Adipocyte (in vitro differentiated cells): ENCODE measurements around the gene HDAC3.

Experiments
- DNase-seq: peaks from one replicate; pipeline ENCODE4 v3.0.0-alpha.2; 2015; ENCODE audit warnings: low read depth
- H3K27me3 ChIP-seq: replicated peaks from 2 replicates; pipeline ENCODE4 v1.7.0; 2013; ENCODE audit warnings: mild to moderate bottlenecking, low read length, moderate library complexity; ENCODE audit not compliant: control insufficient read depth, insufficient read depth
- H3K36me3 ChIP-seq: 2 replicates; pipeline ENCODE4 v1.7.0; 2013; ENCODE audit warnings: low read length, mild to moderate bottlenecking, moderate library complexity; ENCODE audit not compliant: control insufficient read depth, insufficient read depth, severe bottlenecking
- H3K4me1 ChIP-seq: 2 replicates; pipeline ENCODE4 v1.7.0; 2013; ENCODE audit warnings: mild to moderate bottlenecking, low read length, moderate library complexity; ENCODE audit not compliant: control insufficient read depth, insufficient read depth
- H3K4me3 ChIP-seq: 2 replicates; pipeline ENCODE4 v1.7.0; 2013; ENCODE audit warnings: mild to moderate bottlenecking, low read length, moderate library complexity
- H3K9ac ChIP-seq: 2 replicates; pipeline ENCODE4 v1.7.0; 2013; ENCODE audit warnings: mild to moderate bottlenecking, low read length, moderate library complexity
- H3K9me3 ChIP-seq: 2 replicates; pipeline ENCODE4 v1.7.0; 2013; ENCODE audit warnings: mild to moderate bottlenecking, low read length, moderate library complexity; ENCODE audit not compliant: control insufficient read depth

The HDAC3 gene

DNA sequence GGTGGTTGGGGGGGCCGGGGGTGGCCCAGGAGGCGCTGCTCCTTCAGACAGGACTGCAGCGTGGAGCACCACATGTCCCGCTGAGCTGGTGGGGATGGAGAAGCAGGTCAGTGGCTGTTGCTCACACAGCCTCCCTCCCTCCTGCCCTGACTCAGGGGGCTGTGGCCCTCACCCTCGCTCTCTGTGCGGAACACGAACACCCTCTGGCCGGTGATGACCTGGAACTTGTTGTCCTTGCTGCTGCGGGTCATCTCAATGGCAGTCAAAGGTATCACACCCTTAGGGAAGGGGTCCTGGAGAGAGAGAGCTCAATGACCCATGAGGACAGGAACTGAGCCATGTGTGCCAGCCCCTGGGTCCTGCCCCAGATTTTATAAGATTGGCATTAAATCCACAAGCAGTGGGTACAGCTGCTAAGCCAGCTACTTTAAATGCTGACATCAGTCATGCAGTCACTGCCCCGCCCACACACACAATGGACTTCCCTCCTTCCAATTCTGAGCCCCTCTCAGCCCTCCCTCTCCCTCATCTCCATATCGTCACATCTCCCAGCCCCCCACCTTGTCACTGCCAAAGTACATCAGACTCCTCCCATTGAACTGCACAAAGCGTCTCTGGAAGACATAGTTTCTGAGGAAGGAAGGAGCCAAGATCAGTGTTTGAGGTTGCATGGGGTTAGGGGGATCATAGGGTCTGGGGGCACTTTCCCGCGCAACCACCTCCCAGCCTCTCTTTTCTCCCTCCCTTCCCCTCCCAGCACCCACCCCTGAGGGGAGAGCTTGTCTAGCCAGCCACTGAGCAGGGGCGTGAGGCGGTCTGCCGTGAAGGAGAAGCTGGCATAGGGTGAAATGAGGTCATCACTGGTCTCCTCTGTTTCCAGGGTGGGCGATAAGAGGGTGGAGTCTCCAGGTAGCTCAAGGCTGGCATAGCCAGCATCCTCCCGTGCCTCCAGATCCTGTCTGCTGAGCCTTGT, 36.5 kb upstream of the HDAC3 start:
- H3K27me3 ChIP-seq: no peaks in the 10 kb centered on the region
- no peak for DNase-seq
- H3K4me1 ChIP-seq: no peaks in the 10 kb centered on the region
- no peaks in the 10 kb centered on the region for H3K36me3 ChIP-seq
- H3K4me3 ChIP-seq: no peak overlapping the region
- no peak overlapping the region for H3K9ac ChIP-seq
- H3K9me3 ChIP-seq: no peaks in the 10 kb centered on the region

DNA sequence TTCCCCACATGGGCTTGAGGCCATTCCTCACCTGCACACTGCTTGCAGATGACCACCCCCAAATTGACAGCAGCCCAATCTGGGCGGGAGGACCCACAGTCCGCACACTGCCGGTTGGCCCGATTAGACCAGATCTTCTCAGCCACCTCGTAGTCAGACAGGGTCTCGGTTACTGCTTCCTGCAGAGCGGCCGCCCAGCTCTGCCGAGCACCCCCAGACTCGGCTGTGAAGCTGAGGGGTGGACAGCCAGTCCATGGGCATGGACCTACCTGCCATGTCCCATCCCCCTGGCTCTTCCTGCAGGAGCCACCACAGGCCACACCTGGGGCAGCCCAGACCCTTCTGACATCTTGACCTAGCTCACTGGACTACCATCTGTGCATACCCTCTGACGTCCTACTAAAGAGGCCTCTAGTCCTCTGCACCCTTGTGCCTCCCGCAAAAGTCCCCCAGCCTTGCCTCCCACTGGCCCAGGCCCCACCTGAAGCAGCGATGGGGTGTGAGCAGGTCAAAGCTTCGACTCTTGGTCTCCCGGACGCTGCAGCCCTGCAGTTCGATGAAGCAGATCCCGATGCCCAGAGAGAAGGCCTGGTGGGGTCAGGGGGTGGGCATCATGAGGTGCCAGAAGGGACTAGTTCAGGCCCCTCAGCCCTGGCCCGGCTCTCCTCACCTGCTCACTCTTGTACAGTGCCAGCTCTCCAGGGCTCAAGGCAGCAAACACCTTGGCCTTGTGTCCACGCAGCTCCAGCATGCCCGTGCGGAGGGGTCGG, 35.6 kb upstream of the HDAC3 start:
- no peaks in the 10 kb centered on the region for H3K36me3 ChIP-seq
- no peaks in the 10 kb centered on the region for H3K9me3 ChIP-seq
- no peak overlapping the region for H3K9ac ChIP-seq
- no peak for DNase-seq
- H3K27me3 ChIP-seq: no peaks in the 10 kb centered on the region
- H3K4me1 ChIP-seq: no peaks in the 10 kb centered on the region
- no peak overlapping the region for H3K4me3 ChIP-seq

- no peaks in the 10 kb centered on the region for H3K9me3 ChIP-seq
Observed at GRCh38 chr5:141669520-141669919, 32.9 kb upstream of the HDAC3 start.

GRCh38 chr5:141668601-141669265, 32.1 kb upstream of the HDAC3 start:
- Histone ChIP-seq H3K9me3 (no peaks in the 10 kb centered on the region), H3K36me3 (no peaks in the 10 kb centered on the region), H3K4me1 (no peaks in the 10 kb centered on the region), H3K9ac (no peak overlapping the region), H3K27me3 (no peaks in the 10 kb centered on the region), H3K4me3 (no peak overlapping the region)
- DNase-seq: no peak

More at GRCh38 chr5:141669520-141669919, 32.9 kb upstream of the HDAC3 start:
- DNase-seq: no peak
- no peaks in the 10 kb centered on the region for H3K4me1 ChIP-seq
- no peak overlapping the region for H3K9ac ChIP-seq
- no peaks in the 10 kb centered on the region for H3K27me3 ChIP-seq
- H3K4me3 ChIP-seq: no peak overlapping the region
- no peaks in the 10 kb centered on the region for H3K36me3 ChIP-seq

GRCh38 chr5:141665995-141666940, 29.6 kb upstream of the HDAC3 start:
- H3K4me3 ChIP-seq: no peak overlapping the region
- H3K4me1 ChIP-seq: no peaks in the 10 kb centered on the region
- no peaks in the 10 kb centered on the region for H3K27me3 ChIP-seq
- H3K9ac ChIP-seq: no peak overlapping the region
- no peaks in the 10 kb centered on the region for H3K36me3 ChIP-seq
- H3K9me3 ChIP-seq: no peaks in the 10 kb centered on the region
- DNase-seq: no peak

DNA sequence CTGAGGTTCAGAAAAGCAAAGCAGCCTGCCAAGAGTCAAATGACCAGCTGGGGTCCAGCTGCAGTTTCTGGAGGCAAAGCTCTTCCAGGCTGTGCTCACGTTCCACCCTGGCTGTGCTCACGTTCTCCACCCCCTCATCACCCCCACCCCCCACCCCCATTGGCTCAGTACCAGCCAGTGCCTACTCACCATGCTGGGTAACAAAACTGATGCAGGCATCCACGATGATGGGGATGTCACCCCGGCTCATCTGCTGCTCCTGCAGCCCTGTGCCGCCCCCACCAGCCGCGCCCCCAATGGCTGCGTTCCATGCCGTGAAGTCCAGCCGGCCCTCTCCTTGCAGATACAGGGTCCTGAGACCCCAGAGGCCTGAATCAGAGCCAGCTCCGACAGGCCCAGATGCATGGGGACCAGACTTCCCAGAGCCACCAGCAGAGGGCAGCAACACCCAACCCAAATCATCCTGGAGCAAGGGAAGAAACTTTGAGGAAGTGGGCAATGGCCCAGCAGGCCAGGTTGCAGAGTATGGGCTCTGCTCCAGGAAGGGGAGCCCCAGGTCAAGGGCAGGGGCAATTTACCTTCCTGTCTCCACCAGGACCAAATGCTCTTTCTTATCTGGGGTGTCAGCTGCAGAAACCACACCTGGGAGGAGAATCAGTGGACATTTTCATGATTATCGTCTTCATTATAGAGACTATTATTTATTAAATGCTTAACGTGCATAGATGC, 28.2 kb upstream of the HDAC3 start:
- Histone ChIP-seq H3K4me1 (no peaks in the 10 kb centered on the region), H3K27me3 (no peaks in the 10 kb centered on the region), H3K36me3 (no peaks in the 10 kb centered on the region), H3K9ac (no peak overlapping the region), H3K4me3 (no peak overlapping the region), H3K9me3 (no peaks in the 10 kb centered on the region)
- DNase-seq: peak; percentile 83

DNA sequence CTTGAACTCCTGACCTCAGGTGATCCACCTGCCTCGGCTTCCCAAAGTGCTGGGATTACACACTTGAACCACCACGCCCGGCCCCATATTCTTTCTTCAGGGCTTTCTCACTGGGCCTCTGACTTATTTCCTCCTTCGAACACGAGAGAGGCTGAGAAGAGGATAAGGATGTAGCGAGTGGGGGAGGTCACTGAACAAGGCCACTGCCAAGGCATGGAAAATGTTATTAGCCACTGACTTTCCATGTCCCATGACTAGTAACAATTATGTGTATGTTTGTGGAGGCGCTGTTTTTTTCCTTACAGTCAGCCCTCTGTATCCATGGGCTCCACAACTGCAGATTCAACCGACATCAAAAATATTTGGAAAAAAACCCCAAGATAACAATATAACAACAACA, 26.9 kb upstream of the HDAC3 start:
- Histone ChIP-seq H3K4me1 (no peaks in the 10 kb centered on the region), H3K9me3 (no peaks in the 10 kb centered on the region), H3K36me3 (no peaks in the 10 kb centered on the region), H3K9ac (no peak overlapping the region), H3K4me3 (no peak overlapping the region), H3K27me3 (no peaks in the 10 kb centered on the region)
- no peak for DNase-seq

DNA sequence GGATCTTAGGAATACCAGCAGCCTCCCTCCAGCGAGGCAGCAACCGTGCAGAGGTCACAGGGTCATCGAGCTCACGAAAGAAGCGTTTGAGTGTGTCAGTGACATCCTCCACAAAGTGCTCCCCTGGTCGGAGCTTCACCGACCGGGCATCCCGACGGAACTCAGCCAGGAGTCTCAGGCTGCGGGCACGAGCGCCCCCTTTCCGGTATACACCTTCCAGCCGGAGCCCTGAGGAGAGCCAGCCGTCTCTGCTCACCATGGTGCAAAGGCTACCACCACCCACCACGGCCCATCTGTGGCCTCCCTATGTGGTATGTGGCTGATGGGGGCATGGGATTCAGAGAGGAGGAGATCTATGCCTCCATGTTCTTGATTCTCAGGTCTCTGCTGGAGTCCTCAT, 25.4 kb upstream of the HDAC3 start:
- DNase-seq: no peak
- no peaks in the 10 kb centered on the region for H3K36me3 ChIP-seq
- H3K4me1 ChIP-seq: peaks cover 10% of the 10 kb centered on the region
- no peak overlapping the region for H3K9ac ChIP-seq
- H3K4me3 ChIP-seq: no peak overlapping the region
- no peaks in the 10 kb centered on the region for H3K27me3 ChIP-seq
- H3K9me3 ChIP-seq: no peaks in the 10 kb centered on the region

GRCh38 chr5:141657937-141658545, 21.4 kb upstream of the HDAC3 start:
- H3K9me3 ChIP-seq: no peaks in the 10 kb centered on the region
- peak; percentile 69 for DNase-seq
- no peaks in the 10 kb centered on the region for H3K36me3 ChIP-seq
- H3K9ac ChIP-seq: no peak overlapping the region
- H3K27me3 ChIP-seq: no peaks in the 10 kb centered on the region
- H3K4me3 ChIP-seq: no peak overlapping the region
- H3K4me1 ChIP-seq: peaks cover 20% of the 10 kb centered on the region

DNA sequence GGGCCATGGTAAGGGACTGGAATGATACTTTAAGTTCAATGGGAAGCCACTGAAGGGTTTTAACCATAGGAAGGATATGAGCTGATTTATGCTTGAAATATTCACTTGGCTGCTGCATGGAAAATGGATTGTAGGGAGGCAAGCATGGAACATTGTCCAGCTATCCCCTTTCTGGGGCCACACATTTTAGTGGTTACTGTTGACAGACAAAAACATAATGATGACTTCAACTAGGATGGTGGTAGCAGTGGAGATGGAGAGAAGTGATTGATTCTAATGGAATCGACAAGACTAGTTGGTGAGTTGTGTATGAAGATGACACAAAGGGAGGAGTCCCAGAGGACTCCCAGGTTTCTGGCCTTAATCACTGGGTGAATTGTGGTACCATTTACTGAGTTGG, 20.8 kb upstream of the HDAC3 start:
- Histone ChIP-seq H3K4me3 (no peak overlapping the region), H3K9ac (no peak overlapping the region)

More for the DNA sequence above, 20.8 kb upstream of the HDAC3 start:
- Histone ChIP-seq H3K4me1 (peaks cover 20% of the 10 kb centered on the region), H3K36me3 (no peaks in the 10 kb centered on the region), H3K27me3 (no peaks in the 10 kb centered on the region), H3K9me3 (no peaks in the 10 kb centered on the region)
- no peak for DNase-seq
